WTC11 (cell line): ENCODE data around the gene SKI. TPM values are rescaled to one million over a fixed set of nuclear protein-coding genes. Genes with fewer than 3 reads are reported as not detected.

Source experiments
- ATAC-seq: fragments of 200-7000 bp; cut with Tn5 transposase; 2 replicates; pipeline ENCODE4 v1.10.0; 2021; ENCODE audit warnings: mild to moderate bottlenecking, moderate library complexity
- CTCF ChIA-PET: fragments of 300-600 bp; sonication (Branson Sonifier 250); formaldehyde crosslinking; loops from one replicate; lab custom pipeline; 2021; ENCODE audit warnings: antibody characterized with exemption; lab: Charles Lee
- POLR2A ChIA-PET: fragments of 350-600 bp; sonication (Branson Sonifier 250); formaldehyde crosslinking; loops from one replicate; lab custom pipeline; 2021; ENCODE audit warnings: antibody characterized with exemption; lab: Charles Lee
- DNase-seq: peaks from one replicate; pipeline ENCODE4 v3.0.0; 2021; ENCODE audit warnings: low spot score
- H3K27ac Mint-ChIP-seq: 2 replicates; pipeline ENCODE4 v1.8.0; 2021; ENCODE audit warnings: mixed read lengths
- H3K27me3 Mint-ChIP-seq: 2 replicates; pipeline ENCODE4 v1.8.0; 2021; ENCODE audit warnings: low read depth, mild to moderate bottlenecking, moderate library complexity, mixed read lengths
- H3K36me3 Mint-ChIP-seq: 2 replicates; pipeline ENCODE4 v1.8.0; 2021; ENCODE audit warnings: mixed read lengths
- H3K4me1 Mint-ChIP-seq: 2 replicates; pipeline ENCODE4 v1.8.0; 2022; ENCODE audit warnings: mixed read lengths
- H3K4me3 Mint-ChIP-seq: 2 replicates; pipeline ENCODE4 v1.8.0; 2021; ENCODE audit warnings: mild to moderate bottlenecking, moderate library complexity, mixed read lengths
- H3K9me3 Mint-ChIP-seq: 2 replicates; pipeline ENCODE4 v1.8.0; 2021; ENCODE audit warnings: mixed read lengths
- ATF1 ChIP-seq: sonication (generic); formaldehyde crosslinking; IDR thresholded peaks from 2 replicates; pipeline ENCODE4 v1.8.1; 2023; ENCODE audit warnings: mild to moderate bottlenecking, moderate library complexity, missing genetic modification reagents
- ATF2 ChIP-seq: sonication (generic); formaldehyde crosslinking; IDR thresholded peaks from 2 replicates; pipeline ENCODE4 v1.8.1; 2022; ENCODE audit warnings: low read depth, missing genetic modification reagents, borderline replicate concordance
- E2F1 ChIP-seq: sonication (generic); formaldehyde crosslinking; IDR thresholded peaks from 2 replicates; pipeline ENCODE4 v1.8.0; 2022; ENCODE audit warnings: mild to moderate bottlenecking, missing genetic modification reagents
- EMX1 ChIP-seq: fragments of 250-450 bp; sonication (Bioruptor Pico); IDR thresholded peaks from 2 replicates; pipeline ENCODE4 v1.8.0; 2021; ENCODE audit warnings: mild to moderate bottlenecking
- ERG ChIP-seq: fragments of 250-450 bp; sonication (Bioruptor Pico); IDR thresholded peaks from 2 replicates; pipeline ENCODE4 v1.8.0; 2021; ENCODE audit warnings: mild to moderate bottlenecking
- FOXK1 ChIP-seq: sonication (generic); formaldehyde crosslinking; IDR thresholded peaks from 2 replicates; pipeline ENCODE4 v1.8.0; 2022; ENCODE audit warnings: mild to moderate bottlenecking, moderate library complexity, missing genetic modification reagents
- GTF2I ChIP-seq: fragments of 250-450 bp; sonication (Bioruptor Pico); conservative IDR thresholded peaks from 2 replicates; pipeline ENCODE4 v1.4.0; 2021; ENCODE audit warnings: mild to moderate bottlenecking
- JAZF1 ChIP-seq: fragments of 250-450 bp; sonication (Bioruptor Pico); IDR thresholded peaks from 2 replicates; pipeline ENCODE4 v1.9.0; 2021; ENCODE audit warnings: moderate library complexity, mild to moderate bottlenecking, inconsistent platforms
- MLX ChIP-seq: sonication (generic); formaldehyde crosslinking; IDR thresholded peaks from 2 replicates; pipeline ENCODE4 v1.8.1; 2023; ENCODE audit warnings: mild to moderate bottlenecking, missing genetic modification reagents, moderate library complexity
- NFE2L1 ChIP-seq: sonication (generic); formaldehyde crosslinking; IDR thresholded peaks from 2 replicates; pipeline ENCODE4 v1.8.1; 2023; ENCODE audit warnings: missing genetic modification reagents
- NFYB ChIP-seq: sonication (generic); formaldehyde crosslinking; conservative IDR thresholded peaks from 2 replicates; pipeline ENCODE4 v1.8.0; 2022; ENCODE audit warnings: low read depth, missing genetic modification reagents
- NR1H2 ChIP-seq: sonication (generic); formaldehyde crosslinking; IDR thresholded peaks from 2 replicates; pipeline ENCODE4 v1.9.0; 2021; ENCODE audit warnings: mild to moderate bottlenecking, moderate library complexity, missing genetic modification reagents
- OVOL2 ChIP-seq: fragments of 250-450 bp; sonication (Bioruptor Pico); IDR thresholded peaks from 2 replicates; pipeline ENCODE4 v1.9.0; 2021; ENCODE audit warnings: mild to moderate bottlenecking, borderline replicate concordance
- PRDM15 ChIP-seq: sonication (generic); formaldehyde crosslinking; IDR thresholded peaks from 2 replicates; pipeline ENCODE4 v1.8.0; 2022; ENCODE audit warnings: missing genetic modification reagents
- SOX15 ChIP-seq: fragments of 250-450 bp; sonication (Bioruptor Pico); IDR thresholded peaks from 2 replicates; pipeline ENCODE4 v1.9.0; 2021; ENCODE audit warnings: mild to moderate bottlenecking
- TEAD1 ChIP-seq: sonication (generic); formaldehyde crosslinking; IDR thresholded peaks from 2 replicates; pipeline ENCODE4 v1.8.0; 2022; ENCODE audit warnings: mild to moderate bottlenecking, missing genetic modification reagents
- TP53 ChIP-seq: sonication (generic); formaldehyde crosslinking; IDR thresholded peaks from 2 replicates; pipeline ENCODE4 v1.8.1; 2023; ENCODE audit warnings: mild to moderate bottlenecking, missing genetic modification reagents
- ZBTB43 ChIP-seq: sonication (generic); formaldehyde crosslinking; IDR thresholded peaks from 2 replicates; pipeline ENCODE4 v1.8.1; 2023; ENCODE audit warnings: mild to moderate bottlenecking, missing genetic modification reagents
- ZNF138 ChIP-seq: sonication (generic); formaldehyde crosslinking; conservative IDR thresholded peaks from 2 replicates; pipeline ENCODE4 v1.8.1; 2022; ENCODE audit warnings: mild to moderate bottlenecking, moderate library complexity, missing genetic modification reagents
- ZNF423 ChIP-seq: fragments of 250-450 bp; sonication (Bioruptor Pico); IDR thresholded peaks from 2 replicates; pipeline ENCODE4 v2.1.2; 2022; ENCODE audit warnings: mild to moderate bottlenecking, moderate library complexity
- ZSCAN18 ChIP-seq: fragments of 250-450 bp; sonication (Bioruptor Pico); IDR thresholded peaks from 2 replicates; pipeline ENCODE4 v2.1.2; 2022; ENCODE audit warnings: mild to moderate bottlenecking, moderate library complexity
- total RNA-seq: library from RNA; stranded (reverse); gene quantifications from 3 replicates; pipeline ENCODE4 v1.2.3, GENCODE V29; 2021

The SKI gene
- total RNA-seq, 1 experiment from 2014 or later = 88.6 TPM

- TF ChIP-seq ERG (CRISPR knock-in tag) = no peak
- no peak for TF ChIP-seq E2F1
- TF ChIP-seq ZNF423 (CRISPR knock-in tag) = no peak
- TF ChIP-seq JAZF1 (CRISPR knock-in tag) = no peak
These were observed 10.4 kb downstream of the SKI start (continued) for GRCh38 chr1:2238361-2239012.

- Mint-ChIP-seq H3K36me3 (peaks cover 13% of the 10 kb centered on the region), H3K27me3 (no peaks in the 10 kb centered on the region), H3K27ac (0 out of 2 replicates have a peak overlapping the region, but pooled peaks have one; percentile 86), H3K4me1 (peaks cover 50% of the 10 kb centered on the region), H3K9me3 (no peaks in the 10 kb centered on the region), H3K4me3 (no peak overlapping the region)
- ATAC-seq (no peak), DNase-seq (no peak)
- ChIA-PET CTCF (interaction anchor here (0.9 to 2.5 kb wide), 4 partner anchors 18 to 76 kb away, joined by 3 to 10 read pairs (median 3); no protein-coding TSS in a partner anchor), POLR2A (no interaction called here)
- TF ChIP-seq NR1H2 (CRISPR knock-in tag) (no peak), ATF2 (CRISPR knock-in tag) (no peak), OVOL2 (CRISPR knock-in tag) (no peak), FOXK1 (CRISPR knock-in tag) (no peak), NFE2L1 (CRISPR knock-in tag) (no peak), TEAD1 (CRISPR knock-in tag) (no peak), ATF1 (CRISPR knock-in tag) (no peak), ZBTB43 (CRISPR knock-in tag) (no peak)
These were observed 10.9 kb downstream of the SKI start for GRCh38 chr1:2239013-2239370.

GRCh38 chr1:2239384-2239985 is 11.4 kb downstream of the SKI start:
- H3K36me3 Mint-ChIP-seq = peaks cover 14% of the 10 kb centered on the region
- H3K9me3 Mint-ChIP-seq = no peaks in the 10 kb centered on the region
- DNase-seq (no peak), ATAC-seq (no peak)
- H3K27me3 Mint-ChIP-seq = no peaks in the 10 kb centered on the region
- POLR2A ChIA-PET = no interaction called here
- H3K27ac Mint-ChIP-seq = peak overlapping the region; percentile 86
- CTCF ChIA-PET = interaction anchor here (0.9 to 2.5 kb wide), 4 partner anchors 18 to 76 kb away, joined by 3 to 10 read pairs (median 3); no protein-coding TSS in a partner anchor
- H3K4me3 Mint-ChIP-seq = no peak overlapping the region
- peaks cover 45% of the 10 kb centered on the region for H3K4me1 Mint-ChIP-seq
- TF ChIP-seq ZSCAN18 (CRISPR knock-in tag) (no peak), NFYB (no peak), ZNF138 (no peak), MLX (CRISPR knock-in tag) (no peak), TEAD1 (CRISPR knock-in tag) (no peak), PRDM15 (CRISPR knock-in tag) (no peak), SOX15 (CRISPR knock-in tag) (no peak), GTF2I (CRISPR knock-in tag) (no peak), EMX1 (CRISPR knock-in tag) (no peak), TP53 (CRISPR knock-in tag) (no peak)
